OCI-LY1 (cell line): ENCODE measurements around the gene EFHC1.

Experiments
- CTCF ChIP-seq: fragments of 200-600 bp; sonication (generic), shearing (Covaris generic); IDR thresholded peaks from 2 replicates; pipeline ENCODE4 v1.5.1; 2017; ENCODE audit warnings: mild to moderate bottlenecking, antibody characterized with exemption, low read length, moderate library complexity, mixed read lengths
- EZH2 ChIP-seq: fragments of 200-600 bp; sonication (generic), shearing (Covaris generic); IDR thresholded peaks from 2 replicates; pipeline ENCODE4 v1.8.0; 2017; ENCODE audit warnings: borderline replicate concordance, mixed run types, mild to moderate bottlenecking, antibody characterized with exemption, low read length, moderate library complexity, mixed read lengths

- no peak for TF ChIP-seq CTCF
- TF ChIP-seq EZH2, result no peak
Observed at GRCh38 chr6:52393780-52394179, 26.4 kb upstream of the EFHC1 start.
